GM11168 (cell line): ENCODE measurements around the gene ATF6.

Experiments used
- in situ Hi-C: fragments of 300-500 bp; cut with MboI; formaldehyde crosslinking; loops from one replicate; pipeline ENCODE4 v1.12.0; 2022; ENCODE audit warnings: low sequenced_read_pairs; ENCODE audit not compliant: unreplicated experiment

The ATF6 gene

GRCh38 chr1:161952607-161953172 lies 186.6 kb downstream of the ATF6 start:
- in situ Hi-C loops = no loop called here

- in situ Hi-C loops = no loop called here
Observed at GRCh38 chr1:161953256-161953920, 187.3 kb downstream of the ATF6 start.

- in situ Hi-C loops = no loop called here
Observed at GRCh38 chr1:161954050-161954449, 187.9 kb downstream of the ATF6 start.

GRCh38 chr1:161954466-161954865 lies 188.3 kb downstream of the ATF6 start:
- in situ Hi-C loops = no loop called here

GRCh38 chr1:161955606-161956005 lies 189.5 kb downstream of the ATF6 start:
- in situ Hi-C loops = no loop called here

- in situ Hi-C loops = no loop called here
Observed at GRCh38 chr1:161956097-161956496, 190.0 kb downstream of the ATF6 start.

- in situ Hi-C loops = no loop called here
Observed at GRCh38 chr1:161956930-161957329, 190.8 kb downstream of the ATF6 start.

GRCh38 chr1:161958425-161958824 lies 192.3 kb downstream of the ATF6 start:
- in situ Hi-C loops = no loop called here

- in situ Hi-C loops = no loop called here
Observed at GRCh38 chr1:161962091-161962887, 196.2 kb downstream of the ATF6 start.

- in situ Hi-C loops = no loop called here
Observed at GRCh38 chr1:161966067-161966466, 199.9 kb downstream of the ATF6 start.

- in situ Hi-C loops = no loop called here
Observed at GRCh38 chr1:161970036-161970435, 203.9 kb downstream of the ATF6 start.

- in situ Hi-C loops = no loop called here
Observed at GRCh38 chr1:161970633-161971032, 204.5 kb downstream of the ATF6 start.

GRCh38 chr1:161972828-161973227 lies 206.7 kb downstream of the ATF6 start:
- in situ Hi-C loops = no loop called here

GRCh38 chr1:161973924-161974845 lies 208.1 kb downstream of the ATF6 start:
- in situ Hi-C loops = no loop called here

GRCh38 chr1:161978011-161978790 lies 212.1 kb downstream of the ATF6 start:
- in situ Hi-C loops = no loop called here

- in situ Hi-C loops = no loop called here
Observed at GRCh38 chr1:161981126-161981525, 215.0 kb downstream of the ATF6 start.

- in situ Hi-C loops = no loop called here
Observed at GRCh38 chr1:161981735-161982506, 215.8 kb downstream of the ATF6 start.

- in situ Hi-C loops = no loop called here
Observed at GRCh38 chr1:161982507-161982895, 216.4 kb downstream of the ATF6 start.

GRCh38 chr1:161982917-161983316 lies 216.8 kb downstream of the ATF6 start:
- in situ Hi-C loops = no loop called here
